ENCODE measurements around the gene ADRA2A. TPM values are rescaled to one million over a fixed set of nuclear protein-coding genes. Genes with fewer than 3 reads are reported as not detected.

ADRA2A gene
- total RNA-seq, 1 donor from 2014 or later, result 0.64 TPM

DNA sequence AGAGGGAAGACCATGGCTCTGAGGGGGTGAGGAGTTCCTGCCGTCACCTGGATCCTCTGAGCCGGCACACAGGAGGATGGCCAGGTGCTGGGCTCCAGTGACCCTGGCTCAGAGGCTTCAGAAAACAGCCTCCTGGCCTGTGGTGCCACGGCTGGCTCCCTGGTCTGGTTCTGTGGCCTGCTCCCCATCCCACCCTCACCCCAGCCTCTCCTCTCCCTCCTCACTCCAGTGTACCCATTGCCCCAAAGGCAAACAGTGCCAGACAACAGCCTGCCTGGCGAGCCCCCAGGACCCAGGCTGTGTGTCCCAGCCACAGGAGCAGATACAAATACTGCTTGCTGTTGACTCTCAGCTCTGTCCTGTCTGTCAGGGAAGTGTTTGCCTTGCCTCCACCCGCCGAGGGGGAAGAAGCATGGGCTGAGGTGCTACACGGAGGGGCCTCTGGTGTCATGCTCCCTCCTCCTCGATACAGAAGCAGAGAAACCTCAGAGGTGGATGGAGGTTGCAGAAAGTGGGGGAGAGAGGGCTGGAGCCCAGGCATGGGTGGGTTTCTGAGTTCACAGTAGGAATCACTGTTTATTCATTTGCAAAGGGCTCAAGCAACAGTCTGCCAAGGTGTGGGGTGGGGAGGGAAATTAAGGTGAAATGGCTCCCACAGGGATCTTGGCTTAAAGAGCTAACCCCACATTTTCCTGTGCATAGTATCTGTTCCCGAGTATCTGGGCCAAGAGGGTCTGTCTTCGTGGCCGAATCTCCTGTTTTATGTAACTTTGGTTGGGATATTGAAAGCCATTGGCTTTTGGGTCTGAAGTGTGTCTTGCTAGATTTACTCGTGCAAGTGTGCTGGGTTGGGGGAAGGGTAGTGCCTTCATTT, 5.5 kb downstream of the ADRA2A start:
- intact Hi-C loops (cut with micrococcal nuclease), result no loop called here
- DNase-seq, result no peak

DNA sequence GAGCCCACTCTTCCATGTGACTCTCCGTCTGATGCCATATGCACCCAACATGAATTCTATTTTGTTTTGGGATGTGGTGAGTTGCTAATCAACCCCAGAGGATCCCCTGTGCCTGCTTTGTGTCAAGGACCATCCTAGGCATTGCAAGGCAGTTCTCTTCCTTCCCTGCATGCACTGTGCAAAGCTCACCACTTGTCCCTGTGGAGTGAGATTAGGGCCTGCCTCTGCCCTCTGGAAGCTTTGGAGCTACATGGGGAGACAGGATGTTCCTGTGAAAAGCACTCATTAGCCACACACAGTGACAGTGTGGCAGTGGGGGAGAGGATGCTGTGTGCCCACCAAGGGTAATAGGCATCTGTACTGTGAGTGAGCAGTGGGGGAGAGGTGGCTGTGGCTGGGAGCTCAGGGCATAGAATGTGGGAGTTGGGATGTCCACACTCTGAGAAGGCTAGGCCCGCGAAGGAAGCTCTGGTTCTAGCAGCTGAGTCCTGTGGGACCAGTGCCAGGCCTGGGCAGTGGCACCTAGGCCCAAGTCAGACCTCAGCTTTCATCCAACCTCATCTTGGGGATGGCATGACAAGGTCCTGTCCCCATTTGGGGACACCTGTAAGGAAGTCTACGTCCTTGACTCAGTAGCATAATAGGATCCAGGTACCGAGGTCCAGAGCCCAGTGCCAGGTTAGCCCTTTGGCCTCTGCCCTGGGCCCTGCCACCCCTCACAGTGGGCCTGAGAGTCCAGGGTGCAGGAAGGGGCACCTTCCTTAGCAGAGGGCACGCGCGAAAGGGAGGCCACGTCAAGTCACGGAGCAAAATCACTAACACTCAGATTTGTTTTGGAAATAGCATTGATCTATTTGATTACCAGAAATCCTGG, 6.6 kb downstream of the ADRA2A start:
- ATAC-seq (no peak), DNase-seq (no peak)
- intact Hi-C loops (cut with micrococcal nuclease), result no loop called here

More for the DNA sequence above, 5.5 kb downstream of the ADRA2A start:
- no peak for ATAC-seq

DNA sequence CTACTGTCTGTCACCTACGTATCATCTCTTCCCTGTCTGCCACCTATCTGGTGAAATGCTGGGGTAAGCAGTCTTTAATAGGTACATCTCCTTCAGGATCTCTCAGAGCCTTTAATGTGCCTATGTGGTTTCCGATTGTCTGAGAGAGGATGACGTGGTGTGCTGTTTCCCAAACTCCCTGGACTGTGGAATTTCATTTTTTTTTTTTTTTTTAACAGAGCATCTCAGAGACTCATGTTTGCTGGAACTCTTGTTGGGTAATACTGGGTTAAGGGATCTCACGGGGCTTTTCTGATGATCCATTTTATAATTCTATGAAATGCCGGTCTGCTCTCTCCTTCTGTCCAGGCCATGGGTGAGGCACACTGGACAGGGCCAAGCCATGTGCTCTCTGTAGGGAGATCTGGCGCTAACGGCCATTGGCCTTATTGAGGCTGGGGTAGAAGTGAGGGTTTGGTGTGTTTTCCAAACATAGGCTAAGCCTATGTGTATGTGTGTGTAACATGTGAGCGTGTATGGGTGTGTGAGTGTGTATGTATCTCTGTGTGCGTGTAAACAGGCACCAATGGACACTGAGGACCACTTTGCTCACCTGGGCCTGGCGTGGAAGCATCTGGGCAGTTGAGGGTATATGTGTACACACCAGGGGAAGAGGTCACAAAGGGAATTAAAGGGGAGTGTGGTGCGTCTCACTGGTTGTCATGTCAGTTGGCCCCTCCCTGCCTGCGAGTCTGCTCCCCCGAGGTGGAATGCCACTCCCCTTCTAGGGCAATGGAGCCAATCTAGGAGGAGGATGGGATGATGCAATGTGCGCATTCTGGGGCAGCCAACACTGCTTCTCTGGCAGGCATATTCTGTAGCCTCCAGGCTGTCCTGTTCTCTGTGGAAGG, 7.8 kb downstream of the ADRA2A start:
- no peak for ATAC-seq
- intact Hi-C loops (cut with micrococcal nuclease), result no loop called here
- no peak for DNase-seq

DNA sequence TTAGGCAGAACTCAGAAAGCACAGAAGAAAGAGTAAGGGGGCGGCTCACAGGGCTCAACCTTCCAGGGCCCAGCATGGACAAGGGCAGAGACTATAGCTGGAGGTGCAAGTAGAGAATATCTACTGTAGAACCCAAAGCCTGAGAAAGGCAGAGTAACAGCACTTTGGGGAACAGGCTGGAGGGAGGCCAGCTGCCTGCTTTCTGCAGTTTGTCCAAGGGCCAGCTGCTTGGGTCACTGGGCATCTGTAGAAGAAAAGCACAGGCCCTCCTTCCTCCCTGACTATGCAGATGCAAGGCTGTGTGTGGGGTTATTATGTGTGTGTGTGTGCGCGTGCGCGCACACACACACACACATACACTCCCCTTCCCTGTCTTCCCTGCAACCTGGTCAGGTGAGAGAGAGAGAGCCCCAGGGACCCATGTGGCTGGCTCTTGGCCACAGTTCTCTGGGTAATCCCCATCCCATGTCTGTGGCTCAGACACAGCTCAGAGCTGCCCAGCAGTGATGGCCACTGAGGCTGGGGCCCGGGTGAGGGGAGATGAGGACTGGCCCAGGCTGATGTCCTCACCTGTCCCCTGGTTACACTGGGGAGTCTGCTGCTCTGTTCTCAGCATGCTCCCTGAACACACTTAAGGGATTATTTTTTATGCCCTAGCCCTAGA, 9.0 kb downstream of the ADRA2A start:
- ATAC-seq, result no peak
- DNase-seq, result no peak
- intact Hi-C loops (cut with micrococcal nuclease), result no loop called here

GRCh38 chr10:111086574-111086973, 9.7 kb downstream of the ADRA2A start:
- intact Hi-C loops (cut with micrococcal nuclease), result no loop called here
- ATAC-seq (no peak), DNase-seq (no peak)

GRCh38 chr10:111087331-111087756, 10.5 kb downstream of the ADRA2A start:
- intact Hi-C loops (cut with micrococcal nuclease), result no loop called here
- ATAC-seq (no peak), DNase-seq (no peak)

DNA sequence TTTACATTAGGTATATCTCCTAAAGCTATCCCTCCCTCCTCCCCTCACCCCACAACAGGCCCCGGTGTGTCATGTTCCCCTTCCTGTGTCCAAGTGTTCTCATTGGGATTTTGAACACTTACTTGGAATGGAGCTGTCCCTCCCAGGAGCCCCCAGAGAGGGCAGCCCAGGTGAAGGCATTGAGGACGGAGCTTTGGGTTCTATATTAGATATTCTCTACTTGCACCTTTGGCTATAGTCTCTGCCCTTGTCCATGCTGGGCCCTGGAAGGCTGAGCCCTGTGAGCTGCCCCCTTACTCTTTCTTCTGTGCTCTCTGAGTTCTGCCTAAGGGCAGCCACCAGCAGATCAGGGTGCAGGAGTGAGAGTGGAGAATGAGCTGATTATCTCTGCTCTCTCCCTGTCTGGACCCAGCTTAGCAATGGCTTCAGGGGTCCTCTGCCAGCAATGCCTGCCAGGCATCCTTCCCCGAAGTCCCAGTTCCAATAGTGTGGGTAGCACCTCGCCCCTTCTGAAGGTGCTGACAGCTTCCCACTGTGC, 11.2 kb downstream of the ADRA2A start:
- no peak for ATAC-seq
- intact Hi-C loops (cut with micrococcal nuclease), result no loop called here
- no peak for DNase-seq

DNA sequence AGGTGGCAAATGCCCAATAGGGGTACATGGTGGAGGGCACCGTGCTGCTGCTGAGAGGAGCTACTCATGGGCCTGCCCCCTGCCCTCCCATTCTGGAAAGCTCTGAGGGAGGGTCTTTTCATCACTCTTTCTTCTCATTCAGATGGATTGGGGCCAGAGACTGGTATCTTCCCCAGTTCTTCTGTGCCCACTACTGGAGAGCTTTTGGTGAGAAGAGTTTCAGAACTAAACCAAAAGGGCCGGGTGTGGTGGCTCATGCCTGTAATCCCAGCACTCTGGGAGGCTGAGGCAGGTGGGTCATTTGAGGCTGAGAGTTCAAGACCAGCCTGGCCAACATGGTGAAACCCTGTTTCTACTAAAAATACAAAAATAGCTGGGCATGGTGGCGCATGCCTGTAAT, 12.5 kb downstream of the ADRA2A start:
- intact Hi-C loops (cut with micrococcal nuclease), result no loop called here
- DNase-seq (no peak), ATAC-seq (no peak)

DNA sequence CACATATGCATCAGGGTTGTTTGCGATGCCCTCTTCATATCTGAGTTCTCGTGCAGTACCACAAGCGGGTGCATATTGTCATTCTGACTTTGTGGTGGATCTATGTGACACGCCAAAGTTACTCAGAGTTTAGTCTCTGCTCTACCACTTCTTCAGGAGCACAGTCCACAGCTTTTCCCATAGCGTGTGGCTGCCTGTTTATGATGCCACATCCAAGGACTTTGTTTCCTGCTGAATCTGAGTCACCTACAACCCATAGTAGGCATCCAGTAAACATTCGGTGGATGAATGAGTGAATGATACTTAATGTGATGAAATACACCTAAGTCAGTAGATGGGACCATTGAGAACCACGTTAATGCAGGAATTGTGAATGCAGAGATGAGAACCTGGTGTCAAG, 15.0 kb downstream of the ADRA2A start:
- intact Hi-C loops (cut with micrococcal nuclease), result no loop called here
- no peak for ATAC-seq
- no peak for DNase-seq

- DNase-seq, result no peak
- no peak for ATAC-seq
- intact Hi-C loops (cut with micrococcal nuclease), result no loop called here
Observed at GRCh38 chr10:111093741-111094380, 17.0 kb downstream of the ADRA2A start.

DNA sequence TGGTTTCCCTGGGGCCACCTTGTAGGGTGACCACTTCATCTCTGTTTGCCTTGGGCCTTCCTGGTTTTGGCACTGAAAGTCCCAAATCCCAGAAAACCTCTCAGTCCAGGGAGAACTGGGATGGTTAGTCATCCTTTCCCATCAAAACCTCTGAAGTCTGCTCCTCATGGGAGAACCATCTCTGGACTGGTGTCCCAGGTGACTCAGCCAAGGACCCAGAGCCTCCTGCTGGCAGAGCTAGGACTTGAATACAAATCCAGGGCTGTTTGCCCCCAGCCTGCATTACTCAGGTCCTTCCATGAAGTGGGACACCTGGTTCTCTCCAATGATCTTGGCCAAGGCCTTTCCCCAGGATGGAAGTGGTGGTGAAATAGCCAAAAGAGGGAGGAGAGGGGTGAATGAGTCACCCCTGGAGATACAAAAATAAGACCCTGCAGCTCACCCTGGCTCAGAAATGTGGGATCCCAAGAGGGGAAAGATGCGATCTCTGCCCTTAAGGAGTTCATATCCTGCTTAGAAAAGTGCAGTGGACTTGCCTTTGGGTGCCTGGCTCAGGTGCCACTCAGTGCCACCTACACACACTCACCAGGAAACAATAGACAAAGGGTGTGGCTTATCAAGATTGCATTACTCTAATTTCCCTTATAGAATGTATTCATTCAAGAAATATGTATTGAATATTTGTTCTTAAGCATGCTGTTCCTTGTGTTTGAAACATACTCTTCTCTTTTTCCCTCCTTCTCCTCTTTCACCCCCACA, 22.0 kb downstream of the ADRA2A start:
- intact Hi-C loops (cut with micrococcal nuclease), result no loop called here
- no peak for DNase-seq
- no peak for ATAC-seq

- intact Hi-C loops (cut with micrococcal nuclease), result no loop called here
- DNase-seq (no peak), ATAC-seq (no peak)
Observed at GRCh38 chr10:111100198-111100597, 23.4 kb downstream of the ADRA2A start.

DNA sequence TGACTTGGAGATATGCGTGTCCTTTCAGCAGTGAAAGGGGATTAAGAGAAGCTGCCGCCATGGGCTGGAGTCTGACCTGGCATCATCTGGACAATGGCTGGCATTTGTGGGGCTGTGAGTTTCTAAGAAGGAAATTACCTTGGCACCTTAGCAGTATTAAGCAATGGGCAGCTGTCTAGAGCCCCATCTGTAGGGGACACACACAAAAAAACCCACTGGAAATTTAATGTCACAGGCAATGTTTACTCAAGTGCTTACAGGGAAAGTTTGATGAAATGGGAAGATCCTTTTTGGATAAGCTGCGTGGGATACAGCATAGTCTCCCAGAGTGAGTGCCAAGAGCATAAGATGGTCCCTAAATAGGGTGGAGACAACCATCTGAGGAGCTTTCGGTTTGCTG, 25.0 kb downstream of the ADRA2A start:
- DNase-seq (no peak), ATAC-seq (no peak)
- intact Hi-C loops (cut with micrococcal nuclease), result no loop called here

- ATAC-seq, result no peak
- intact Hi-C loops (cut with micrococcal nuclease), result no loop called here
Observed at GRCh38 chr10:111102359-111102837, 25.6 kb downstream of the ADRA2A start.

DNA sequence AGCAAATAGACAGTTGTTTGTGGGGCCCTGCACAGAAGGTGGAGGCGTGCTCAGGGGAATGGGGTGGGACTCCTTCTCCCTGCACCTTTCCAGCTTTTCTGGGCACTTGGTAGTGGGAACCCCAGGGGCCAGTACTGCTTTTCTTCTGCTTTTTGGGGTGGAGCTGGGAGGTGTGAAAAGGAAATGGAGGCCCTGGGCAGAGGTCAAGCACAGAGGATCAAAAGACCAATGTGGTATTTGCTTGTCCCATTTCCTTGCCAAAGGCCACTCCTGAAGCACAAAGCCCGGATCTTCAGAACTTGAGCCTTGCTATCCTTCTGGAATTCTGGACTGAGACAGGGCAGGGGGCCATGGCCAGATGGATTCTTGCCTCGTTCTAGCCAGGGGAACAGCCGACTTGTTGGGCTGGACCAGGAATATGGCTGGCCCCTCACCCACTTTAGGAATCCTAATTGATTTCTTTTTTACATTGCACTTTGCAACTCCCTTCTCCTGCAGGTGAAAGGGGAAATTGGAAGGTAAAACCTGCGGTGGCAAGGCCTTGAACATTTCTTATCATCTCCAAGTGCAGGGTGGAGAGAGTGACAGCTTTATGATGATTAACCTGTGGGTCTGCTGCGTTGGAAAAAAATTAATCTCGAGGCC, 26.5 kb downstream of the ADRA2A start:
- no peak for ATAC-seq
- DNase-seq, result no peak
- intact Hi-C loops (cut with micrococcal nuclease), result no loop called here

More at GRCh38 chr10:111102359-111102837, 25.6 kb downstream of the ADRA2A start:
- no peak for DNase-seq

- ATAC-seq, result no peak
- no peak for DNase-seq
- intact Hi-C loops (cut with micrococcal nuclease), result no loop called here
Observed at GRCh38 chr10:111104811-111105210, 28.0 kb downstream of the ADRA2A start.

- intact Hi-C loops (cut with micrococcal nuclease), result no loop called here
- ATAC-seq (no peak), DNase-seq (no peak)
Observed at GRCh38 chr10:111106081-111106480, 29.3 kb downstream of the ADRA2A start.
